Endothelial cell of umbilical vein (primary cell): ENCODE measurements around the gene EBF4. TPM values are rescaled to one million over a fixed set of nuclear protein-coding genes. Genes with fewer than 3 reads are reported as not detected.

Experiments used
- BruUV-seq: library from RNA; stranded (reverse); fragments of 400-500 nt; replicated peaks from 2 replicates; lab custom pipeline; 2021; lab: Mats Ljungman, UMichigan
- CTCF ChIA-PET: fragments of 300-600, 350-600 bp; sonication (Branson Sonifier 250); formaldehyde crosslinking; loops from one replicate; lab custom pipeline; 2021; ENCODE audit warnings: antibody characterized with exemption, inconsistent platforms; lab: Charles Lee
- POLR2A ChIA-PET: fragments of 300-600, 350-600 bp; sonication (Branson Sonifier 250); formaldehyde crosslinking; loops from one replicate; lab custom pipeline; 2021; ENCODE audit warnings: antibody characterized with exemption, inconsistent platforms; lab: Charles Lee
- DNase-seq: peaks from one replicate; pipeline ENCODE4 v3.0.0-alpha.2; 2011; ENCODE audit warnings: low read depth, low spot score
- FAIRE-seq: peaks from 2 replicates; lab custom pipeline; 2011; peaks lifted over from hg19 to GRCh38; lab: Jason Lieb, UNC
- H2AFZ ChIP-seq: 2 replicates; pipeline ENCODE4 v1.6.0; 2012; ENCODE audit warnings: low read depth, low read length, control low read depth, inconsistent platforms
- H3K27ac ChIP-seq: 2 replicates; pipeline ENCODE4 v1.5.1; 2011; ENCODE audit warnings: low read depth, mild to moderate bottlenecking, control low read depth, low read length, moderate library complexity; ENCODE audit not compliant: insufficient read depth
- H3K27me3 ChIP-seq, 2 experiments: 2 replicates each; pipeline versions ENCODE4 v1.6.0 to v1.6.1; 2011; ENCODE audit warnings: low read length in 2 of 2, mixed read lengths in 1 of 2; ENCODE audit not compliant: control insufficient read depth in 2 of 2, insufficient read depth in 2 of 2
- H3K36me3 ChIP-seq, 2 experiments: 2 replicates in 1 of 2; 3 replicates in 1 of 2; pipeline ENCODE4 v1.5.1; 2011; ENCODE audit warnings: low read length in 2 of 2, mild to moderate bottlenecking in 1 of 2, moderate library complexity in 1 of 2; ENCODE audit not compliant: control insufficient read depth in 2 of 2, insufficient read depth in 2 of 2; ENCODE audit errors: extremely low read depth in 1 of 2
- H3K4me1 ChIP-seq: 3 replicates; pipeline ENCODE4 v1.5.1; 2011; ENCODE audit warnings: mild to moderate bottlenecking, low read length; ENCODE audit not compliant: control insufficient read depth, insufficient read depth; ENCODE audit errors: extremely low read depth
- H3K4me2 ChIP-seq: 2 replicates; pipeline ENCODE4 v1.6.1; 2011; ENCODE audit warnings: low read length, control low read depth, mixed read lengths; ENCODE audit not compliant: insufficient read depth
- H3K4me3 ChIP-seq, 3 experiments: fragments of 200-600 bp in 1 of 3; sonication (generic), shearing (Covaris generic) in 1 of 3; replicated peaks in 1 of 3; 2 replicates each; pipeline ENCODE4 v1.5.1; 2011 to 2016; ENCODE audit warnings: control low read depth in 3 of 3, low read length in 3 of 3, mild to moderate bottlenecking in 2 of 3, inconsistent platforms in 1 of 3, low read depth in 1 of 3, moderate library complexity in 1 of 3; ENCODE audit not compliant: insufficient read depth in 1 of 3
- H3K79me2 ChIP-seq: 2 replicates; pipeline ENCODE4 v1.6.0; 2012; ENCODE audit warnings: low read length, inconsistent platforms; ENCODE audit not compliant: control insufficient read depth, insufficient read depth
- H3K9ac ChIP-seq: replicated peaks from 2 replicates; pipeline ENCODE3; 2011; ENCODE audit warnings: low read length, control low read depth; ENCODE audit not compliant: insufficient read depth; ENCODE audit errors: extremely low read depth
- H3K9me1 ChIP-seq: replicated peaks from 3 replicates; pipeline ENCODE4 v1.6.0; 2011; ENCODE audit warnings: mild to moderate bottlenecking, low read length; ENCODE audit not compliant: control insufficient read depth, insufficient read depth; ENCODE audit errors: extremely low read depth
- H3K9me3 ChIP-seq: replicated peaks from 2 replicates; pipeline ENCODE4 v1.5.1; 2012; ENCODE audit warnings: low read length, inconsistent platforms; ENCODE audit not compliant: control insufficient read depth, insufficient read depth
- H4K20me1 ChIP-seq: replicated peaks from 2 replicates; pipeline ENCODE3; 2011; ENCODE audit warnings: mild to moderate bottlenecking, low read length; ENCODE audit not compliant: control insufficient read depth, insufficient read depth; ENCODE audit errors: extremely low read depth
- EZH2 ChIP-seq: IDR thresholded peaks from 2 replicates; pipeline ENCODE4 v1.6.1; 2012; ENCODE audit warnings: borderline replicate concordance, low read depth, mild to moderate bottlenecking, moderate library complexity, low read length, inconsistent platforms; ENCODE audit not compliant: severe bottlenecking
- FOS ChIP-seq: IDR thresholded peaks from 2 replicates; pipeline ENCODE4 v1.6.1; 2011; ENCODE audit warnings: mild to moderate bottlenecking, low read length, moderate library complexity, borderline replicate concordance; ENCODE audit not compliant: insufficient read depth
- GATA2 ChIP-seq: IDR thresholded peaks from 2 replicates; pipeline ENCODE4 v1.7.0; 2011; ENCODE audit warnings: low read depth, mild to moderate bottlenecking, moderate library complexity, mixed read lengths, low read length; ENCODE audit not compliant: insufficient read length, insufficient read depth
- JUN ChIP-seq: IDR thresholded peaks from 2 replicates; pipeline ENCODE4 v1.6.1; 2011; ENCODE audit warnings: borderline replicate concordance, low read depth; ENCODE audit not compliant: insufficient read length, insufficient read depth
- MYC ChIP-seq: IDR thresholded peaks from one replicate; pipeline ENCODE4 v1.6.1; 2011; ENCODE audit warnings: mild to moderate bottlenecking, low read depth, low read length
- POLR2A ChIP-seq: IDR thresholded peaks from 2 replicates; pipeline ENCODE4 v1.6.1; 2012; ENCODE audit warnings: low read depth, mild to moderate bottlenecking, control low read depth, low read length
- POLR2AphosphoS5 ChIP-seq: IDR thresholded peaks from 2 replicates; pipeline ENCODE4 v1.6.1; 2012; ENCODE audit warnings: low read depth, mild to moderate bottlenecking, control low read depth, low read length, moderate library complexity; ENCODE audit not compliant: insufficient read depth
- dilution Hi-C: fragments of 300-500 bp; cut with MboI; formaldehyde crosslinking; loops from one replicate; pipeline ENCODE4 v1.15.0; 2019; ENCODE audit warnings: low sequenced_read_pairs; ENCODE audit not compliant: extremely low pct_ligation_motif_present
- intact Hi-C: fragments of 100-400 bp; cut with micrococcal nuclease; formaldehyde crosslinking; loops from one replicate; pipeline ENCODE4 v1.10.0; 2022
- polyA plus RNA-seq, 4 experiments: library from polyadenylated mRNA; depleted of rRNA in 3 of 4; stranded (reverse) in 3 of 4; unstranded in 1 of 4; fragments of >200 nt; gene quantifications; 2 replicates each; pipeline versions ENCODE4 v1.2.1 to v1.2.3, GENCODE V29; 2011 to 2012; ENCODE audit warnings: missing spikeins in 1 of 4
- total RNA-seq: library from RNA; stranded (reverse); gene quantifications from 2 replicates; pipeline ENCODE4 v1.2.3, GENCODE V29; 2021
- TF ChIP-seq, protein P1 (sequence below): IDR thresholded peaks from 2 replicates; pipeline ENCODE4 v1.6.1; 2011; ENCODE audit not compliant: insufficient read depth, insufficient read length
- TF ChIP-seq, protein P2 (sequence below), 2 donors: IDR thresholded peaks; 1 replicate in 1 of 2; 2 replicates in 1 of 2; pipeline ENCODE4 v1.5.1; 2011; ENCODE audit warnings: low read length in 2 of 2, mild to moderate bottlenecking in 2 of 2, moderate library complexity in 2 of 2, control low read depth in 1 of 2, inconsistent platforms in 1 of 2, low read depth in 1 of 2; ENCODE audit not compliant: insufficient read depth in 1 of 2; ENCODE audit errors: extremely low read depth in 1 of 2

EBF4 gene
- total and polyA plus RNA-seq, 2 donors (not counting 3 experiments of a cell fraction or from before 2014, with no cell fraction given), result 2.7 to 3.4 TPM

DNA sequence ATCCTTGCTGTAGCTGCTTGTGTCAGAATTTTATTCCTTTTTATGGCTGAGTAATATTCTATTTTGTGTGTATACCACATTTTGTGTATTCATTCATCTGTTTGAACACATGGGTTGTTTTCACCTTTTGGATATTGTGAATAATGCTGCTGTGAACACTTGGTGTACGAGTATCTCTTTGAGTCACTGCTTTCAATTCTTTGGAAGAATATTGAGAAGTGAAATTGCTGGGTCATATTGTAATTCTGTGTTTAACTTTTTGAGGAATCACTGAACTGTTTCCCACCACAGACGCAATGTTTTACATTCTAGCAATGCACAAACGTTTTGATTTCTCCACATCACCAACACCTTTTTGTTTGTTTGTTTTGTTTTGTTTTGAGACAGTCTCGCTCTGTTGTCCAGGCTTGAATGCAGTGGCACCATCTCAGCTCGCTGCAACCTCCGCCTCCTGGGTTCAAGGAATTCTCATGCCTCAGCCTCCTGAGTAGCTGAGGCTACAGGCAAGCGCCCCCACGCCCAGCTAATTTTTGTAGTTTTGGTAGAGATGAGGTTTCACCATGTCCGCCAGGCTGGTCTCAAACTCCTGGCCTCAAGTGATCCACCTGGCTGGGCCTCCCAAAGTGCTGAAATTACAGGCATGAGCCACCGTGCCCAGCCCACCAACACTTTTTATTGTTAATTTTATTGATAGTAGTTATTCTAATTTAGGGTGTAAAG, 86.2 kb downstream of the EBF4 start:
- H3K9ac ChIP-seq, result no peak overlapping the region
- H3K27me3 ChIP-seq, result peaks cover 8 to 9% of the 10 kb centered on the region in 2 experiments
- dilution Hi-C loops (no loop called here), intact Hi-C loops (no loop called here)
- no TSS peak for BruUV-seq
- FAIRE-seq, result no peak
- DNase-seq, result no peak
- H3K36me3 ChIP-seq, result no peaks in the 10 kb centered on the region
- H2AFZ ChIP-seq, result no peak overlapping the region
- TF ChIP-seq MYC, result no peak
- no peak for TF ChIP-seq POLR2A
- TF ChIP-seq, protein P1, sequence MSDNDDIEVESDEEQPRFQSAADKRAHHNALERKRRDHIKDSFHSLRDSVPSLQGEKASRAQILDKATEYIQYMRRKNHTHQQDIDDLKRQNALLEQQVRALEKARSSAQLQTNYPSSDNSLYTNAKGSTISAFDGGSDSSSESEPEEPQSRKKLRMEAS, result no peak
- TF ChIP-seq FOS, result no peak
- TF ChIP-seq POLR2AphosphoS5, result no peak
- TF ChIP-seq EZH2, result no peak
- TF ChIP-seq, protein P2, sequence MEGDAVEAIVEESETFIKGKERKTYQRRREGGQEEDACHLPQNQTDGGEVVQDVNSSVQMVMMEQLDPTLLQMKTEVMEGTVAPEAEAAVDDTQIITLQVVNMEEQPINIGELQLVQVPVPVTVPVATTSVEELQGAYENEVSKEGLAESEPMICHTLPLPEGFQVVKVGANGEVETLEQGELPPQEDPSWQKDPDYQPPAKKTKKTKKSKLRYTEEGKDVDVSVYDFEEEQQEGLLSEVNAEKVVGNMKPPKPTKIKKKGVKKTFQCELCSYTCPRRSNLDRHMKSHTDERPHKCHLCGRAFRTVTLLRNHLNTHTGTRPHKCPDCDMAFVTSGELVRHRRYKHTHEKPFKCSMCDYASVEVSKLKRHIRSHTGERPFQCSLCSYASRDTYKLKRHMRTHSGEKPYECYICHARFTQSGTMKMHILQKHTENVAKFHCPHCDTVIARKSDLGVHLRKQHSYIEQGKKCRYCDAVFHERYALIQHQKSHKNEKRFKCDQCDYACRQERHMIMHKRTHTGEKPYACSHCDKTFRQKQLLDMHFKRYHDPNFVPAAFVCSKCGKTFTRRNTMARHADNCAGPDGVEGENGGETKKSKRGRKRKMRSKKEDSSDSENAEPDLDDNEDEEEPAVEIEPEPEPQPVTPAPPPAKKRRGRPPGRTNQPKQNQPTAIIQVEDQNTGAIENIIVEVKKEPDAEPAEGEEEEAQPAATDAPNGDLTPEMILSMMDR (IDR thresholded peaks at IDR 0.05; ENCODE audit: extremely low read depth in 1 of 2, insufficient read depth in 1 of 2, low read depth in 1 of 2, low read length in 2 of 2), result no peak
- no peak for TF ChIP-seq GATA2
- no peak for TF ChIP-seq JUN
- no peak overlapping the region for H3K4me3 ChIP-seq
- H3K9me1 ChIP-seq, result no peaks in the 10 kb centered on the region
- no peaks in the 10 kb centered on the region for H4K20me1 ChIP-seq
- ChIA-PET CTCF (no interaction called here), POLR2A (no interaction called here)
- H3K79me2 ChIP-seq, result no peaks in the 10 kb centered on the region
- H3K4me2 ChIP-seq, result no peak overlapping the region
- H3K9me3 ChIP-seq, result no peaks in the 10 kb centered on the region
- H3K4me1 ChIP-seq, result no peaks in the 10 kb centered on the region
- no peak overlapping the region for H3K27ac ChIP-seq
